MM.1S (cell line): ENCODE data around the gene TEKT4.

ENCODE experiments used
- DNase-seq: peaks from one replicate; pipeline ENCODE4 v3.0.0-alpha.2; 2015
- H2AFZ ChIP-seq: fragments of 300-600 bp; sonication (generic); 2 replicates; pipeline ENCODE4 v1.6.0; 2016; ENCODE audit warnings: antibody characterized with exemption, low read length
- H3F3A ChIP-seq: fragments of 300-600 bp; sonication (generic); 2 replicates; pipeline ENCODE4 v1.6.1; 2016; ENCODE audit warnings: mild to moderate bottlenecking, antibody characterized with exemption, low read length, moderate library complexity, mixed read lengths; ENCODE audit not compliant: insufficient read depth
- H3K27ac ChIP-seq: fragments of 300-600 bp; sonication (generic); 2 replicates; pipeline ENCODE4 v1.5.1; 2016; ENCODE audit warnings: mild to moderate bottlenecking, low read length
- H3K27me3 ChIP-seq: fragments of 300-600 bp; sonication (generic); replicated peaks from 2 replicates; pipeline ENCODE4 v1.6.0; 2016; ENCODE audit warnings: low read length; ENCODE audit not compliant: insufficient read depth
- H3K36me3 ChIP-seq: fragments of 300-600 bp; sonication (generic); replicated peaks from 2 replicates; pipeline ENCODE4 v1.6.1; 2016; ENCODE audit warnings: mild to moderate bottlenecking, low read length, mixed read lengths; ENCODE audit not compliant: insufficient read depth
- H3K4me1 ChIP-seq: fragments of 300-600 bp; sonication (generic); 2 replicates; pipeline ENCODE4 v1.6.1; 2016; ENCODE audit warnings: low read length, mixed read lengths
- H3K4me2 ChIP-seq: fragments of 300-600 bp; sonication (generic); 2 replicates; pipeline ENCODE4 v1.6.0; 2016; ENCODE audit warnings: low read depth, low read length
- H3K4me3 ChIP-seq: fragments of 300-600 bp; sonication (generic); 2 replicates; pipeline ENCODE4 v1.5.1; 2016; ENCODE audit warnings: low read length, mixed read lengths
- H3K79me2 ChIP-seq: fragments of 300-600 bp; sonication (generic); 2 replicates; pipeline ENCODE4 v1.6.1; 2016; ENCODE audit warnings: mixed run types, low read length, mixed read lengths
- H3K9ac ChIP-seq: fragments of 300-600 bp; sonication (generic); 2 replicates; pipeline ENCODE4 v1.6.1; 2016; ENCODE audit warnings: low read length, mixed read lengths
- H3K9me2 ChIP-seq: fragments of 300-600 bp; sonication (generic); replicated peaks from 2 replicates; pipeline ENCODE4 v1.6.1; 2016; ENCODE audit warnings: mild to moderate bottlenecking, low read length, mixed read lengths; ENCODE audit not compliant: insufficient read depth
- H3K9me3 ChIP-seq: fragments of 300-600 bp; sonication (generic); replicated peaks from 2 replicates; pipeline ENCODE4 v1.6.1; 2016; ENCODE audit warnings: mild to moderate bottlenecking, low read length, mixed read lengths; ENCODE audit not compliant: insufficient read depth
- H4K20me1 ChIP-seq: fragments of 300-600 bp; sonication (generic); 2 replicates; pipeline ENCODE4 v1.6.1; 2016; ENCODE audit warnings: mild to moderate bottlenecking, low read length, moderate library complexity, mixed read lengths; ENCODE audit not compliant: insufficient read depth
- CTCF ChIP-seq: fragments of 300-600 bp; sonication (generic); IDR thresholded peaks from 2 replicates; pipeline ENCODE4 v1.5.1; 2016; ENCODE audit warnings: antibody characterized with exemption, low read length, mixed read lengths
- EZH2 ChIP-seq: fragments of 300-600 bp; sonication (generic); optimal IDR thresholded peaks from 2 replicates; pipeline ENCODE3; 2017; ENCODE audit warnings: low read depth, mild to moderate bottlenecking, antibody characterized with exemption, low read length, mixed read lengths
- EZH2phosphoT487 ChIP-seq: fragments of 300-600 bp; sonication (generic); IDR thresholded peaks from 2 replicates; pipeline ENCODE4 v1.6.1; 2018; ENCODE audit warnings: antibody characterized with exemption, low read length

Gene TEKT4

DNA sequence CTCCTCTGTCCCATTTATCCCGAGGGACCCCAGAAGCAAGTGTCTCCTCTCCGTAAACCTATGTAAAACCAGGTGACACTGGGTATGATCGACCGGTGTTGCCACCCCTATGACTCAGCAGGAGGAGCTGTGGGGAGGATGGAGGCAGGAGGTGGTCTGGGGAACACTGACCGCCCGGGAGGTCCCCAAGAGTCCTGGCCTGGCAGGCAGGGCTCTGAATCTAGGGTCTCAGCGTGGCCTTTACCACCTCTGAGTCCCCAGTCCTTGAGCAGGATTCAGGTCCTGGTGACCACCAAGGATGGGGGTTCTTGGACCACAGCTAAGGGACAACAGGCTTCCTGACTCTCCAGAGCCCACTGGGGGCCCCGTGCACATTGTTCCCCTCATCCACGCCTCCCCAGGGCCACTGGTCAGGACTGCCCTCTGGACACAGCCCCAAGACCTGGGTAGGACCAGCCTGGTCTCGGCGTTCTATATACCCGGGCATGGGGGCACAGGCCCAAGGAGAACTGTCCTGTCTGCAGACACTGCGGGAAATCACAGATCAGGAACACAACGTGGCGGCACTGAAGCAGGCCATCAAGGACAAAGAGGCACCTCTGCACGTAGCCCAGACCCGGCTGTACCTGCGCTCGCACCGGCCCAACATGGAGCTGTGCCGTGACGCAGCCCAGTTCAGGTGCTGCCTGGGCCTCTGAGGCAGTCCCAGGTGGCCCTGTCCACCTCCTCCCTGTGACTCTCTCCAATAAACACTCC is 4.0 kb downstream of the TEKT4 start:
- Histone ChIP-seq H2AFZ (no peak overlapping the region), H4K20me1 (no peaks in the 10 kb centered on the region), H3K4me2 (no peak overlapping the region), H3K9me3 (no peaks in the 10 kb centered on the region), H3K27me3 (no peaks in the 10 kb centered on the region), H3K36me3 (no peaks in the 10 kb centered on the region), H3K79me2 (no peaks in the 10 kb centered on the region), H3K9me2 (no peaks in the 10 kb centered on the region), H3K27ac (no peak overlapping the region), H3K9ac (no peak overlapping the region), H3K4me1 (no peaks in the 10 kb centered on the region), H3K4me3 (no peak overlapping the region), H3F3A (no peaks in the 10 kb centered on the region)
- TF ChIP-seq EZH2 (no peak), CTCF (no peak), EZH2phosphoT487 (no peak)
- DNase-seq = no peak

DNA sequence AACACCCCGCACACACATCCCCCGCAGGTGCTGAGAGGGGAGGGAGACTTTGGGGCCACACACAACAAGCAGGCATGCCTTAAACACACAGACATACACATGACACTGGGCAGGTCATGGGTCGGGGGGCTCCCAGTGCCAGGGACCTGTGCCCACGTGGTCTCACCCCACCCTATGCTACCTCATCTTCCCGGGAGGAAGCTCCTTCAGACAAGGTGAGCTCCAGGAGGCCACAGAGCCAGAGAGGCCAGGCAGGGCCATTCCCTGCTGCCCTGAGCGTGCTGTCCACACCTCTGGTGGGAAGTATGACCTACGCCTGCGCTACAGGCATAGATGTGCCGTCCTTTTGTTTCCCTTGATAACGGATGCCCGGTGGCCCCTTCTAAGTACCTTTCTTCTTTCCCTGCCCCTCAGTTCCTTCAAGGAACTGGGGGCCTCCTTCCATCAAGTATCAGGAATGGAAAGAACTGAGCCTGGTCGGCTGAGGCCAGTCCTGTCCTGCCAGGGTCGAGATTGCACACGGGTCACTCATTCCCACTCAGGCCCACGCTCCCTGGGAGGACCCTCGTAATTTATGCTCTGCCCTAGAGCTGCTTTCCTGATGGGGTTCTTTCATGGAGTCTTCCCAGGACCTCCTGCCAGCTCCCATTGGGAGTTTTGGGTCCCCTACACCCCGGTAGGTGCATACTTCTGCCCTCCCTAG is 4.7 kb downstream of the TEKT4 start:
- Histone ChIP-seq H4K20me1 (no peaks in the 10 kb centered on the region), H3K9me3 (no peaks in the 10 kb centered on the region), H3F3A (no peaks in the 10 kb centered on the region), H3K27me3 (no peaks in the 10 kb centered on the region), H3K9me2 (no peaks in the 10 kb centered on the region), H3K27ac (no peak overlapping the region), H3K9ac (no peak overlapping the region), H3K79me2 (no peaks in the 10 kb centered on the region), H3K4me3 (no peak overlapping the region), H3K4me2 (no peak overlapping the region), H3K36me3 (no peaks in the 10 kb centered on the region), H2AFZ (no peak overlapping the region), H3K4me1 (no peaks in the 10 kb centered on the region)
- no peak for DNase-seq
- TF ChIP-seq CTCF (no peak), EZH2 (no peak), EZH2phosphoT487 (no peak)

GRCh38 chr2:94876523-94876863 is 5.3 kb downstream of the TEKT4 start:
- no peak overlapping the region for H3K9ac ChIP-seq
- no peaks in the 10 kb centered on the region for H3K36me3 ChIP-seq
- no peaks in the 10 kb centered on the region for H3K4me1 ChIP-seq
- H3K9me2 ChIP-seq = no peaks in the 10 kb centered on the region
- H3K79me2 ChIP-seq = no peaks in the 10 kb centered on the region
- H3K27ac ChIP-seq = no peak overlapping the region
- no peaks in the 10 kb centered on the region for H3K27me3 ChIP-seq
- no peaks in the 10 kb centered on the region for H3K9me3 ChIP-seq
- no peak overlapping the region for H3K4me2 ChIP-seq
- no peaks in the 10 kb centered on the region for H4K20me1 ChIP-seq
- H3F3A ChIP-seq = no peaks in the 10 kb centered on the region
- H3K4me3 ChIP-seq = no peak overlapping the region
- TF ChIP-seq EZH2 = no peak
- TF ChIP-seq EZH2phosphoT487 = no peak
- TF ChIP-seq CTCF = no peak
- no peak for DNase-seq
- no peak overlapping the region for H2AFZ ChIP-seq
